Muscle layer of duodenum (tissue), 2 donors: ENCODE data around the gene KDM4C.
"Not testable (repeated sequence)": the region's sequence is repeated elsewhere in the genome, so short reads cannot be mapped to it uniquely, and the experiment has no call there.

Experiments
- H3K27ac ChIP-seq: one replicate; pipeline ENCODE4 v1.7.0; 2013; ENCODE audit warnings: mild to moderate bottlenecking, low read length
- H3K27me3 ChIP-seq: one replicate; pipeline ENCODE4 v1.7.0; 2013; ENCODE audit warnings: low read depth, mild to moderate bottlenecking, control low read depth, low read length
- H3K36me3 ChIP-seq, 2 donors: one replicate each; pipeline ENCODE4 v1.7.0; 2013; ENCODE audit warnings: low read length in 2 of 2, control low read depth in 1 of 2, mild to moderate bottlenecking in 1 of 2; ENCODE audit not compliant: insufficient read depth in 2 of 2, control insufficient read depth in 1 of 2
- H3K4me1 ChIP-seq, 2 donors: one replicate each; pipeline ENCODE4 v1.7.0; 2013; ENCODE audit warnings: low read length in 2 of 2, mild to moderate bottlenecking in 2 of 2, control low read depth in 1 of 2, moderate library complexity in 1 of 2; ENCODE audit not compliant: insufficient read depth in 2 of 2, control insufficient read depth in 1 of 2
- H3K4me3 ChIP-seq, 2 donors: one replicate each; pipeline ENCODE4 v1.7.0; 2013; ENCODE audit warnings: low read length in 2 of 2, low read depth in 1 of 2, mild to moderate bottlenecking in 1 of 2
- H3K9me3 ChIP-seq, 2 donors: one replicate each; pipeline ENCODE4 v1.7.0; 2013; ENCODE audit warnings: low read length in 2 of 2, control low read depth in 1 of 2, mild to moderate bottlenecking in 1 of 2; ENCODE audit not compliant: control insufficient read depth in 1 of 2
- donor health status: healthy.

Gene KDM4C

DNA sequence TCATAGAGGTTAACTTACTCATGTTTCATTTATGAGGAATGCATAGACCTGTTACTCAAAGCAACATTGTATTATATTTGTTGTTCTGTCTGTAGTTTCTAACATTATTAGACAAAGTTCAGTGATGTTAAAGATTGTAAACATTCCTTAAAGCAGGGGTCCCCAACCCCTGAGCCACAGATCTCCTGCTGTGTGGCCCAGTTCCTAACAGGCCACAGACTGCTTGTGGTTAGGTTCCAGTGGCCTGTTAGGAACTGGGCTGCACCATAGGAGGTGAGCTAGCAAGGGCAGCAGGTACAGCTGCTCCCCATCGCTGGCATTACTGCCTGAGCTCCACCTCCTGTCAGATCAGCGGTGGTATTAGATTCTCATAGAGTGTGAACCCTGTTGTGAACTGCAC is 181.1 kb downstream of the KDM4C start:
- H3K9me3 ChIP-seq: no peaks in the 10 kb centered on the region
- no peak overlapping the region for H3K4me3 ChIP-seq
- no peaks in the 10 kb centered on the region for H3K36me3 ChIP-seq
- no peak overlapping the region for H3K27ac ChIP-seq
- peaks cover 3 to 6% of the 10 kb centered on the region in 2 donors for H3K4me1 ChIP-seq
- no peaks in the 10 kb centered on the region for H3K27me3 ChIP-seq

DNA sequence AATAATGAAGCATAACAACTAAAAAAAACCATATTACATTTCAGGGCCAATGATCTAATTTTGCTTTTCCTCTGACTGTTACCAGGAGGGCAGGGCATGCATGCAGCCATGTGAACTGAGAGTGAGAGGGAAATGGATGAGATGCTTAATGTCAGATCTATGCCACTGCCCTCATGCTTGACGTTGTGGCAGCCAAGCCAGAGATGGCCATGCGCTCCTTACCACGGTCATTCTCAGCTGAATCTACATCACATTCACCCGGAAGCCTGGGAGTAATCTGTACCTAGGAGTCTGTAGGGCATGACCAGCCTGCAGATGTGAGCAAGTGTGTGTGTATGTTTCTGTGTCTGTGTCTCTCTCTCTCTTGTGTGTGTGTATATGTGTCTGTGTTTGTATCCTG is 183.7 kb downstream of the KDM4C start:
- no peaks in the 10 kb centered on the region for H3K27me3 ChIP-seq
- H3K9me3 ChIP-seq: no peaks in the 10 kb centered on the region
- H3K27ac ChIP-seq: no peak overlapping the region
- H3K36me3 ChIP-seq: no peaks in the 10 kb centered on the region
- no peak overlapping the region for H3K4me3 ChIP-seq
- peaks cover 3 to 16% of the 10 kb centered on the region in 2 donors for H3K4me1 ChIP-seq

DNA sequence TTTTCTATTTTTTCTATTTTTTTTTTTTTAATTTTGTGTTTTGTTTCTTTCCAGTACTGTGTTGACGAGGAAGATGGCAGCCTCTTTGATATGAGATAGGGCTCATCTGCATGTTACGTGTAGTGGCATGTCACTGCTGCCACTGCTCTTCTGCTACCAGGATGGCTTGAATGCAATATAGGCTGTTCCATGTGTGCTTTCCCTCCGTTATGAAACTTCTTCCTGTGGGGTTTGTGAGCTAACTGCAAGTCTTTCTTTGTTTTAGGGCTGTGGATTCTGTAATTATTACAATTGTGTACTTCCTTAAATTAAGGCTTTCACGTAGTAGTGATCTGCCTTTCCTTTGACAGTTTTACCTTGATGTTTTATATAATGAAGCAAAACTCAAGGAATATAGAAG is 184.6 kb downstream of the KDM4C start:
- Histone ChIP-seq H3K27me3 (no peaks in the 10 kb centered on the region), H3K36me3 (no peaks in the 10 kb centered on the region), H3K4me3 (no peak overlapping the region), H3K27ac (no peak overlapping the region), H3K9me3 (no peaks in the 10 kb centered on the region), H3K4me1 (peaks cover 3 to 16% of the 10 kb centered on the region in 2 donors)

DNA sequence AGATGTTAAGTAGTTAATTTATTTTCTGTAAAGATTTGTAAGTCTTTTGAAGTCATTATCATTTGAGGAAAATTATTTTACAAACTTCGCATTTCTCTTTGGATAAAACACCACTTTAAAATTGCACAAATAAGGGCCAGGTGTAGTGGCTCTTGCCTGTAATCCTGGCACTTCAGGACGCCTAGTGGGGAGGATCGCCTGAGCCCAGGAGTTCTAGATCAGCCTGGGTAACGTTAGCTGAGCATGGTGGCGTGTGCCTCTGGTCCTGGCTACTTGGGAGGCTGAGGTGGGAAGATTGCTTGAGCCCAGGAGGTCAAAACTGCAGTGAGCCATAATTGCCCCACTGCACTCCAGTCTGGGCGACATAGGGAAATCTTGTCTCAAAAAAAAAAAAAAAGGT is 185.5 kb downstream of the KDM4C start:
- no peaks in the 10 kb centered on the region for H3K36me3 ChIP-seq
- no peaks in the 10 kb centered on the region for H3K27me3 ChIP-seq
- H3K27ac ChIP-seq: no peak overlapping the region
- H3K4me1 ChIP-seq: peaks cover 3 to 15% of the 10 kb centered on the region in 2 donors
- no peaks in the 10 kb centered on the region for H3K9me3 ChIP-seq
- no peak overlapping the region for H3K4me3 ChIP-seq

DNA sequence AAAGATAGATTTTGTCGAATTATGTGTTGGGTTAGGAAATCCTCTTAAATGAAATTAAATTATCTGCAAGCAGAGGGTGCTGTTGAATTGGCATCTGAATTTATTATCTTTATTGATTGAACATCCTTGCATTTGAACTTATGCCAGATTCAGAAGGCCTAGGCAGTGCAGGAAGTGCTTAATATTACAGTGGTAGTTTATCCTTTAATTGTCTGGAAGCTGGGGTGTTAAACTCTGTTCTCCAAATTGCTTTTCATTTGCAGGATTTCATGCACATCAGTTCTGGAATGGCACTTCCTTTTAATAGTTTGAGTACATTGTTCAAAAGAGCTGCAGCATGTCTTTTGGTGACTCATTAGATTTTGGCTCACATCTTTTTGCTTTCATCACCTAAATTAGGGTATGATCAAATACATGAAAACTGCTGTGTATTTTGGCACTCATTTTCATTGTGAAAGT is 186.3 kb downstream of the KDM4C start:
- no peaks in the 10 kb centered on the region for H3K9me3 ChIP-seq
- no peaks in the 10 kb centered on the region for H3K36me3 ChIP-seq
- no peaks in the 10 kb centered on the region for H3K27me3 ChIP-seq
- no peak overlapping the region for H3K27ac ChIP-seq
- peaks cover 3 to 13% of the 10 kb centered on the region in 2 donors for H3K4me1 ChIP-seq
- H3K4me3 ChIP-seq: no peak overlapping the region

DNA sequence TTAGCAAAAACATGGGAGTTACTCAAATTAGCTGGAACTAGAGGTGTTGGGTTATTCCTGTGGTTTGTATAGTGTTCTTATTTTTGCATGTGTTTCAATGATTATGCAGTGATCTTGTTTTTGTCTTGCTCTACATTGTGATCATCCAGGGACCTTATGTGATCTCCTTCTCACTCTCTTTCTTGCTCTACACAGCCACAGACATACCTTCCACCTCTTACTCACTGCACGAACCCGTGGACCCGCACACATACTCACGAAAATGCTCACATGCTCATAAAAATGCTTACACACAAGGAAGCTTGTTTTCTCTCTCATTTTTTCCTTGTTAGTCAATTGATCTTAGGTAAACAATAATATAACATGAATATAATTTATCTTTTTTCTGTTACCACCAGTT is 187.1 kb downstream of the KDM4C start:
- no peaks in the 10 kb centered on the region for H3K27me3 ChIP-seq
- H3K36me3 ChIP-seq: no peaks in the 10 kb centered on the region
- no peak overlapping the region for H3K4me3 ChIP-seq
- H3K9me3 ChIP-seq: no peaks in the 10 kb centered on the region
- H3K27ac ChIP-seq: no peak overlapping the region
- peaks cover 3 to 13% of the 10 kb centered on the region in 2 donors for H3K4me1 ChIP-seq

DNA sequence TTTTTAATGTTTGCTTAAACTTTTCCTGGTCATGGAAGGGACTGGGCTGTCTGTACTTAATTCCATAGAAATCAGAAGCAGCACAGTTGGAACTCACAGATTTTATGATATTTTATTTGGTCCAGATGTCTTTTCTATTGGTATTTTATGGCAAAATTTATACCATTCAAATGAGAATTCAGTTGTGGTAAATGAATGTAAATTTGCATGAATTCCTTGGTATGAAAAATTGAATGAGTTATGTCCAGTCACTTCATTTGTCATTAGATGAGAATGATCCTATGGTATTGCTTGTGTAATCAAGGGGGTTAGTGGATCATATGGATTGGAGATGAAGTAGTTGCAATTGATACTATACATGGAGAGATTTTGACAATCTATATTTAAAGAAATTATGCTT is 188.0 kb downstream of the KDM4C start:
- Histone ChIP-seq H3K27ac (no peak overlapping the region), H3K4me3 (no peak overlapping the region), H3K4me1 (peaks cover 3 to 13% of the 10 kb centered on the region in 2 donors), H3K9me3 (no peaks in the 10 kb centered on the region), H3K36me3 (no peaks in the 10 kb centered on the region), H3K27me3 (no peaks in the 10 kb centered on the region)

DNA sequence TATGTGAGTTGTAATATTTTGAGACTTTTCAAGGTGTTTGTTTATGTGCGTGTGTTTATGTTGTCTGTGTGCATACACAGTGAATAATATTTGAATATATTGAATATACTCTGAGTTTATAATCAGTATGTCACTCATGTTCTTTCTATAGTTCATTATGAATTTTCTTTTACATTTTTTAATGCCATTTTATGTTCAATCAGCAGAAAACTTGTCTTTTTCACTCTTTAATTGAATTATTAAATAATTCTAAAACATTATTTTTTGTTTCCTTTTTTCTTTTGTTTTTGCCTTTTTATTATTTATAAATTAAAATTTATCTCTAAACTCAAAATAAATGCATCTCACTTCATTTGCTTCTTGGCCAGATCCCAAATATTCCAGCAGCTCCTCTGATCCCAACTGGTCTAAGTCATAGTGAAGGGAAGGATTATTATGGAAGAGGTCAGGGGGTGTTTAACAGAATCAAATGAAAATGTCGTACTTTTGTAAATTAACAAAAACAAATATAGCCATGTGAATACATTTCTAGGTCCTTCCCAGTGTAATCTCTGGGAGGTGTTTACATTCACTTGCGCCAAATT is 188.9 kb downstream of the KDM4C start:
- no peak overlapping the region for H3K4me3 ChIP-seq
- no peak overlapping the region for H3K27ac ChIP-seq
- no peaks in the 10 kb centered on the region for H3K36me3 ChIP-seq
- no peaks in the 10 kb centered on the region for H3K27me3 ChIP-seq
- H3K4me1 ChIP-seq: peaks cover 3 to 13% of the 10 kb centered on the region in 2 donors
- no peaks in the 10 kb centered on the region for H3K9me3 ChIP-seq

DNA sequence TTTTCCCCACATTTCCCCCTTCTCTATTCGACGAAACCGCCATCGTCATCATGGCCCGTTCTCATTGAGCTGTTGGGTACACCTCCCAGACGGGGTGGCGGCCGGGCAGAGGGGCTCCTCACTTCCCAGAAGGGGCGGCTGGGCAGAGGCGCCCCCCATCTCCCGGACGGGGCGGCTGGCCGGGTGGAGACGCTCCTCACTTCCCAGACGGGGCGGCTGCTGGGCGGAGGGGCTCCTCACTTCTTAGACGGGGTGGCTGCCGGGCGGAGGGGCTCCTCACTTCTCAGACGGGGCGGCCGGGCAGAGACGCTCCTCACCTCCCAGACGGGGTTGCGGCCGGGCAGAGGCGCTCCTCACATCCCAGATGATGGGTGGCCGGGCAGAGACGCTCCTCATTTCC is 191.1 kb downstream of the KDM4C start:
- not testable (repeated sequence) for H3K4me1 ChIP-seq, H3K27ac ChIP-seq, H3K4me3 ChIP-seq, H3K27me3 ChIP-seq, H3K36me3 ChIP-seq, H3K9me3 ChIP-seq

DNA sequence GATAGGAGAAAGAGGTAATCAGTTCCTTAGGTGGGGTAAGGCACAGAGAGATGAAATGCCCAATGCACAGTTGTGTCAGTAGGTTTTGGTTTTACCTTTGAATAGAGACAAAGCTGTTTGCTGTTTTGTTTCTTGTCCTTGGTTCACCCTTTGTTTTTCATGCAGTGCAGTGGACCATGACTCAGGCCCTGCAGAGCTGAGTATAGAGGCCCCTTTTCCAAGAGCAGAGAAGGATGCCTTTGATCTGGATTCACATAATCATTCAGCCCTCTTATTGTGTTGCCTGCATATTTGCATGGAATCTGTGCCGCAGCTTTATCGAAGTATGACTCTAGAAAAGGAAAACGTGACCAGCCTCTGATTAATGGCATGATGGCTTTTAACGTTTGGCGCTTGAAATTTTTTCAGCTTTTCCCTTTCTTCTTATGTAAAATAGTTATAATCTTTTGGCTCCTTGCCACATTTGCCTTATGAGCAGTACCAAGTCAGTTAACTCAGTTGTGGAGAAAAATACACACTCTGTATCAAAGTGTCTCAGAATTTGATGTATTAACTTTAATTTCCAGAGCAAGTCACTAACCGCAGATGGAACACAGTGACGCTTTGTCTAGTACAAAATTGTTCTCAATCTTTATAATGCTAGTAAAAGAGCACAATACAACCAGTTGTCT is 197.6 kb downstream of the KDM4C start:
- H3K36me3 ChIP-seq: peaks cover 0 to 1% of the 10 kb centered on the region in 2 donors
- H3K27ac ChIP-seq: no peak overlapping the region
- H3K27me3 ChIP-seq: no peaks in the 10 kb centered on the region
- peaks cover 0 to 9% of the 10 kb centered on the region in 2 donors for H3K4me1 ChIP-seq
- H3K4me3 ChIP-seq: no peak overlapping the region
- no peaks in the 10 kb centered on the region for H3K9me3 ChIP-seq

DNA sequence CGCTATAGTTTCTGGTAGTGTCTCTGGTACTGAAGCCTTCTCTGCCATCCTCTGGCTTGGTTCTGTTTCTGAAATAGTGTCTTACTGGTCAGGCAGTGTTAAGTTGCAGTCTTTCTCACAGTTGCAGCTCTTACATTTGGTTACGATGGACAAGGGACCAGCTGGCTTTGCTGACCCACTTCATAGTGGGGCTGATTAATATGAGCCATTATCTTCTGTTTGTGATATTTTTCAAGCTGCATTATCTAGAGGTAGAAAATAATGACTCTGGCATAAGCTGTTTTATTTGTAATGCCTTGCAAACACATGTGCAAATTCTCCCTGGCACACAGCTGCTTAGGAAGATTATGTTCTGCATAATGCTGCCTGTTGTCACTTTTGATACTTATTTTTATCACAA is 199.1 kb downstream of the KDM4C start:
- H3K27me3 ChIP-seq: no peaks in the 10 kb centered on the region
- peaks cover 0 to 9% of the 10 kb centered on the region in 2 donors for H3K4me1 ChIP-seq
- H3K4me3 ChIP-seq: no peak overlapping the region
- H3K36me3 ChIP-seq: peaks cover 0 to 5% of the 10 kb centered on the region in 2 donors
- H3K27ac ChIP-seq: no peak overlapping the region
- no peaks in the 10 kb centered on the region for H3K9me3 ChIP-seq
